ENCODE measurements around the gene HELZ. TPM values are rescaled to one million over a fixed set of nuclear protein-coding genes. Genes with fewer than 3 reads are reported as not detected.
"Not testable (repeated sequence)": the region's sequence is repeated elsewhere in the genome, so short reads cannot be mapped to it uniquely, and the experiment has no call there.

The HELZ gene
- total RNA-seq, 1 experiment from 2014 or later: 16.7 TPM

- no peak for DNase-seq (ENCODE audit: low read depth)
These were observed 125.9 kb downstream of the HELZ start for GRCh38 chr17:67119102-67119501.

DNA sequence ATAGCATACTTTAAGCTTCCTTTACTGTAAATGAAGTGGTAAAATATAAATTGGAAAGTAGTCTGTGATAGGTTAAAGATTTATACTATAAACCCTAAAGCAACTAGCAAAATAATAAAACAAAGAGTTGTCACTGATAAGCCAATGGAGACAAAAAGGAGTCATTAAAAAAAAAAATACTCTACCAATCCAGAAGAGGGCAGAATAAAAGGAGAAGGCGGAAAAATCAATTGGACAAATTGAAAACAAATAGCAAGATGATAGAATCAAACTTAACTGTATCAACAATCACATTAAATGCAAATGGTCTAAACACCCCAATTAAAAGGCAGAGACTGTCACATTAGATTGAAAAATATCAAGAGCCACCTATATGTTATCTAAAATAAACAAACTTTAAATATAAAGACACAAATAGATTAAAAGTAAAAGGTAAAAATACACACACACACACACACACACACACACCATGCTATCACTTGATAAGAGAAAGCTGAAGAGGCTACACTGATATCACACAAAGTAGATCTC is 128.9 kb downstream of the HELZ start:
- no peak for DNase-seq (ENCODE audit: low read depth)

DNA sequence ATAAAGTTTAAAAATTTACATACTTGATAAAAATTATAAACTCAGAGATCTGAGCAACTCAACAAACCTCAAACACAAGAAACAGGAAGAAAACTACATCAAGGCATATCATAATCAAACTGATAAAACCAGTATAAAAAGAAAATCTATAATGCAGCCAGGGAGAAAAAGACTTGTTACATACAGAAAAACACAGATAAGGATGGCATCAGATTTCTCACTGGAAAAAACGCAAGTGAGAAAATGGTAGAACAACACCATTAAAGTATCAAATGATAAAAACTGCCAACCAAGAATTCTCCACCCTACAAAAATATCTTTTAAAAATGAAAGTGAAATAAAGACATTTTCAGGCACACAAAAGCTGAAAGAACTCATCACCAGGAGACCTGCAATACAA is 129.6 kb downstream of the HELZ start:
- no peak for DNase-seq (ENCODE audit: low read depth)

DNA sequence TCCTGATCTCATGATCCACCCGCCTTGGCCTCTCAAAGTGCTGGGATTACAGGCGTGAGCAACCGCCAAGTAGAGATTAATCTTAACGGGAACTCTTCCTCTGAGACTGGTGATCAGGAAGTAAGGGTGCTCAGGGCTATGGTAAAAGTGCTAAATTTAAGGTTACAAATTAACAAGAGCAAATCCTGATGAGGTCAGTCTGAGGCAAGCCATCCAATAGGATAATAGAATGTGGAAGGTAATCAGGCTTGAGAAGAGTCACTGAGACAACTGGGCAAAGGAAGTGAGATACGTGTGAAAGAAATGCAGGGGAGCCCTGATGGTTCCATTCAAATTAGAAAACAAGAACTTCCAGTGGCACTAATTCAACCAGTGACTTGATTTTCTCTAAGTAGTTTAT is 131.5 kb downstream of the HELZ start:
- DNase-seq (ENCODE audit: low read depth): no peak

DNA sequence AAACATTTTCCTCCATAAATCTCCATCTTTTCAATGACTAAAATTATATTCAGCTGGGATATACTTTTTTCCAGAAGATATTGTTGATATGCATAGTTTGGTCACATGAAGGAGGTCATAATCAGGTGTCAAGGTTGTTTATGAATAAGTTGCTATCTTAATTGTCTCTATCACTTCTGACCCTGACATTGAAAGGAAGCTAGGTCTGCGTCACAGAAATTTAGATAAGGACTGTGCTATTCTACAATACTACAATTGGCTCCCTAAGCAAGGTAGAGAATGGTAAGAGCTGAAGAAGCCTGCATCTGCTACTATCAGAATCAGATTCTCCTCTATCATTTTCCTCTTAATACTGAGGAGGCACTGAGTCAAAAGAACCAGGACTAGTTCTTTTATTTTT is 133.2 kb downstream of the HELZ start:
- DNase-seq (ENCODE audit: low read depth): no peak

- no peak for DNase-seq (ENCODE audit: low read depth)
These were observed 133.7 kb downstream of the HELZ start for GRCh38 chr17:67111327-67111726.

GRCh38 chr17:67110619-67111018 is 134.4 kb downstream of the HELZ start:
- DNase-seq (ENCODE audit: low read depth): no peak

DNA sequence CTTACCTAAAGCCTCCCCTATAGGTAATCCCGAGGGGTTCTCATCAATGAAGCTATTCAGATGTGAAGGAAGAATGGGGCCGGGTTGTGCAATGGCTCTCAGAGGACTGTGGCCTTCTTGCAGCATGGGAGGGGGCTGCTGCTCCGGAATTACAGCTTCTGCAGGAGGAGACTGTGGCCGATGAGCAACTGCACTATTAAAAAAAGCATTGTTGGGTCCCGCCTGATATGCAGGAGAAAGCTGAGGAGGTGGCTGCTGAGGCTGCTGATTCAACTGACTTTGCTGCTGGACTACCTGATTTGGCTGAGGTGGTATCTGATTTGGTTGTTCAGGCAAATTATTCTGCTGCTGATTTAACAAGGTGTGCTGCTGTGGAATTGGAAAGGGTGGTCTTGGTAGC is 135.9 kb downstream of the HELZ start:
- DNase-seq (ENCODE audit: low read depth): no peak

GRCh38 chr17:67107811-67108775 is 136.9 kb downstream of the HELZ start:
- no peak for DNase-seq (ENCODE audit: low read depth)

- DNase-seq (ENCODE audit: low read depth): no peak
These were observed 137.8 kb downstream of the HELZ start for GRCh38 chr17:67107171-67107570.

GRCh38 chr17:67105213-67105612 is 139.8 kb downstream of the HELZ start:
- DNase-seq (ENCODE audit: low read depth): no peak

GRCh38 chr17:67104641-67105040 is 140.4 kb downstream of the HELZ start:
- DNase-seq (ENCODE audit: low read depth): not testable (repeated sequence)

- no peak for DNase-seq (ENCODE audit: low read depth)
These were observed 147.0 kb downstream of the HELZ start for GRCh38 chr17:67098006-67098405.

DNA sequence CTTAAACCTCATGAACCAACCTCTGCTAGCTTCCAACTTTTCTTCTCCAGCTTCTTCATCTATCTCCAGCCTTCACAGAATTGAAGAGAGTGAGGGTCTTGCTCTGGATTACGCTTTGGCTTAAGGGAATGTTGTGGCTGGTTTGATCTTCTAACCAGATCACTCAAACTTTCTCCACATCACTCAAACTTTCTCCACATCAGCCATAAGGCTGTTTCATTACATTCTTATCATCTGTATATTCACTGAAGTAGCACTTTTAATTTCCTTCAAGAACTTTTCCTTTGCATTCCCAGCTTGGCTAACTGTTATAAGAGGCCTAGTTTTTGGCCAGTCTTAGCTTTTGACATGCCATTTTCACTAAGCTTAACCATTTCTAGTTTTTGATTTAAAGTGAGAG is 148.4 kb downstream of the HELZ start:
- no peak for DNase-seq (ENCODE audit: low read depth)

GRCh38 chr17:67095803-67096202 is 149.2 kb downstream of the HELZ start:
- peak; percentile 30 for DNase-seq (ENCODE audit: low read depth)

GRCh38 chr17:67095291-67095690 is 149.7 kb downstream of the HELZ start:
- peak; percentile 58 for DNase-seq (ENCODE audit: low read depth)

- DNase-seq (ENCODE audit: low read depth): no peak
These were observed 151.6 kb downstream of the HELZ start for GRCh38 chr17:67093348-67093747.

GRCh38 chr17:67092710-67093109 is 152.3 kb downstream of the HELZ start:
- DNase-seq (ENCODE audit: low read depth): not testable (repeated sequence)

- DNase-seq (ENCODE audit: low read depth): no peak
These were observed 152.7 kb downstream of the HELZ start for GRCh38 chr17:67092291-67092690.

GRCh38 chr17:67090341-67090740 is 154.7 kb downstream of the HELZ start:
- DNase-seq (ENCODE audit: low read depth): no peak

GRCh38 chr17:67088639-67089038 is 156.4 kb downstream of the HELZ start:
- no peak for DNase-seq (ENCODE audit: low read depth)

DNA sequence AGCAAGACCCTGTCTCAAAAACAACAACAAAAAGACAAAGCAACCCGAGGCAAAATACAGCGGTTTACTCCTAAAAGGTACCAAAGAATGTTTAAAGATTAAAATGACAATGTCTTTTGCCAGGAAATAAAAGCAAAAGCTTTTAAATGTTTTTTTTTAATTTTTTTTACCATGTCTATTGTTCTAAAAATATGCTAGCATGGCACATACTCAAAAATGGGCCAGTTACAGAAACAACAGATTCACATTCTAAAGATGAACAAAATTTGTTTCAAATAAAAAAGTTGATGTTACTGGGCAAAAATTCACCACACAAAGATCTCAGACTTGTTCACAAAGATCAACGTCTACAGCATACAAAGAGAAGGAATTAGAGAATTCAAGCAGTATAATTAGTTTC is 159.6 kb downstream of the HELZ start:
- DNase-seq (ENCODE audit: low read depth): no peak

GRCh38 chr17:67082107-67082506 is 162.9 kb downstream of the HELZ start:
- DNase-seq (ENCODE audit: low read depth): no peak

Data from RPMI7951 (cell line).